ENCODE data around the gene AGAP3.

- TF ChIP-seq CTCF (IDR thresholded peaks at IDR 0.05) = no peak
- TF ChIP-seq POLR2A (IDR thresholded peaks at IDR 0.05) = no peak
- TF ChIP-seq EP300 (IDR thresholded peaks at IDR 0.05) = no peak
These were observed 9.7 kb downstream of the AGAP3 start for GRCh38 chr7:151095828-151096475.

All from ovary (tissue), 3 donors.